Neuronal stem cell (in vitro differentiated cells): ENCODE results near the gene EMID1.
"Not testable (repeated sequence)": the region's sequence is repeated elsewhere in the genome, so short reads cannot be mapped to it uniquely, and the experiment has no call there.

ENCODE experiments used
- DNase-seq: peaks from one replicate; pipeline ENCODE4 v3.0.0-alpha.2; 2013; ENCODE audit warnings: low spot score
- H2AFZ ChIP-seq: one replicate; pipeline ENCODE4 v1.6.1; 2013; ENCODE audit warnings: mild to moderate bottlenecking, low read length, inconsistent platforms
- H2AK5ac ChIP-seq: 2 replicates; pipeline ENCODE4 v1.6.1; 2013; ENCODE audit warnings: low read depth, mild to moderate bottlenecking, inconsistent platforms, low read length, moderate library complexity, mixed read lengths
- H2BK120ac ChIP-seq: 2 replicates; pipeline ENCODE4 v1.6.1; 2013; ENCODE audit warnings: low read depth, mild to moderate bottlenecking, inconsistent platforms, low read length, moderate library complexity, mixed read lengths
- H2BK12ac ChIP-seq: one replicate; pipeline ENCODE4 v1.6.1; 2013; ENCODE audit warnings: low read length, inconsistent platforms
- H2BK15ac ChIP-seq: 2 replicates; pipeline ENCODE4 v1.6.1; 2013; ENCODE audit warnings: mild to moderate bottlenecking, low read length, inconsistent platforms, mixed read lengths
- H2BK5ac ChIP-seq: one replicate; pipeline ENCODE4 v1.6.1; 2013; ENCODE audit warnings: inconsistent platforms, mild to moderate bottlenecking, low read length, moderate library complexity
- H3K14ac ChIP-seq: one replicate; pipeline ENCODE4 v1.6.1; 2013; ENCODE audit warnings: low read length, inconsistent platforms
- H3K18ac ChIP-seq: 2 replicates; pipeline ENCODE4 v1.6.1; 2013; ENCODE audit warnings: low read length, inconsistent platforms
- H3K23ac ChIP-seq: 2 replicates; pipeline ENCODE4 v1.6.1; 2013; ENCODE audit warnings: low read depth, mild to moderate bottlenecking, mixed read lengths, low read length, inconsistent platforms; ENCODE audit not compliant: poor library complexity
- H3K27ac ChIP-seq: replicated peaks from 3 replicates; pipeline ENCODE4 v1.5.1; 2013; ENCODE audit warnings: low read length, inconsistent platforms
- H3K27me3 ChIP-seq, 3 experiments: 2 replicates each; pipeline ENCODE4 v1.6.1; 2013; ENCODE audit warnings: low read length in 3 of 3, mild to moderate bottlenecking in 2 of 3, inconsistent platforms in 1 of 3, low read depth in 1 of 3, mixed read lengths in 1 of 3, moderate library complexity in 1 of 3; ENCODE audit not compliant: control insufficient read depth in 3 of 3, insufficient read depth in 3 of 3
- H3K36me3 ChIP-seq, 2 donors: replicated peaks in 1 of 2; 2 replicates each; pipeline ENCODE4 v1.6.1; 2013; ENCODE audit warnings: low read length in 2 of 2; ENCODE audit not compliant: control insufficient read depth in 2 of 2, insufficient read depth in 2 of 2
- H3K4ac ChIP-seq: 2 replicates; pipeline ENCODE4 v1.6.1; 2013; ENCODE audit warnings: inconsistent platforms, mild to moderate bottlenecking, low read length, moderate library complexity
- H3K4me1 ChIP-seq, 2 donors: 1 replicate in 1 of 2; 2 replicates in 1 of 2; pipeline ENCODE4 v1.6.1; 2013; ENCODE audit warnings: low read length in 2 of 2, low read depth in 1 of 2; ENCODE audit not compliant: control insufficient read depth in 2 of 2, insufficient read depth in 1 of 2
- H3K4me2 ChIP-seq: one replicate; pipeline ENCODE4 v1.6.1; 2013; ENCODE audit warnings: mild to moderate bottlenecking, low read length, inconsistent platforms; ENCODE audit not compliant: insufficient read depth, poor library complexity, severe bottlenecking
- H3K4me3 ChIP-seq, 2 donors: 2 replicates each; pipeline ENCODE4 v1.5.1; 2013; ENCODE audit warnings: low read length in 2 of 2, mild to moderate bottlenecking in 2 of 2, inconsistent platforms in 1 of 2, moderate library complexity in 1 of 2
- H3K79me1 ChIP-seq: one replicate; pipeline ENCODE4 v1.6.1; 2013; ENCODE audit warnings: low read depth, mild to moderate bottlenecking, inconsistent platforms, low read length, moderate library complexity
- H3K9ac ChIP-seq: one replicate; pipeline ENCODE4 v1.6.1; 2013; ENCODE audit warnings: mild to moderate bottlenecking, low read depth, low read length, inconsistent platforms; ENCODE audit not compliant: poor library complexity
- H3K9me3 ChIP-seq, 2 donors: replicated peaks in 1 of 2; 2 replicates each; pipeline versions ENCODE3 to v1.6.1; 2013; ENCODE audit warnings: low read length in 2 of 2, mild to moderate bottlenecking in 2 of 2, inconsistent platforms in 1 of 2, low read depth in 1 of 2, mixed read lengths in 1 of 2, moderate library complexity in 1 of 2; ENCODE audit not compliant: control insufficient read depth in 2 of 2, insufficient read depth in 1 of 2
- H4K8ac ChIP-seq: one replicate; pipeline ENCODE4 v1.6.1; 2013; ENCODE audit warnings: low read depth, mild to moderate bottlenecking, inconsistent platforms, low read length, moderate library complexity
- H4K91ac ChIP-seq: one replicate; pipeline ENCODE4 v1.6.1; 2013; ENCODE audit warnings: low read length, low read depth, mild to moderate bottlenecking, inconsistent platforms; ENCODE audit not compliant: poor library complexity
- WGBS, 2 donors: extraction: QIAGEN DNeasy Blood & Tissue Kit; methylation state at CpG; one replicate each; pipeline ENCODE4 v1.1.7; 2013; ENCODE audit warnings: missing lambda C conversion rate in 2 of 2, mixed read lengths in 1 of 2; ENCODE audit not compliant: insufficient read length in 2 of 2, insufficient replicate concordance in 1 of 2; ENCODE audit errors: extremely low coverage in 2 of 2; 5-methylcytosine and 5-hydroxymethylcytosine counted together

EMID1 gene

GRCh38 chr22:29244785-29245625 is 39.3 kb downstream of the EMID1 start:
- H3K23ac ChIP-seq: no peak overlapping the region
- no peak overlapping the region for H3K4me2 ChIP-seq
- DNase-seq: no peak
- peaks cover 3% of the 10 kb centered on the region for H3K79me1 ChIP-seq
- no peak overlapping the region for H2BK12ac ChIP-seq
- H3K9ac ChIP-seq: no peak overlapping the region
- peaks cover 2 to 57% of the 10 kb centered on the region in 2 donors for H3K36me3 ChIP-seq
- no peak overlapping the region for H3K4ac ChIP-seq
- H3K4me1 ChIP-seq: peaks cover 0 to 3% of the 10 kb centered on the region in 2 donors
- WGBS, 2 donors: no CpG with 5 or more reads among the region's 7 CpGs
- H4K8ac ChIP-seq: no peak overlapping the region
- peak overlapping the region; percentile 58 for H2AK5ac ChIP-seq
- H2BK120ac ChIP-seq: no peak overlapping the region
- H3K27ac ChIP-seq: no peak overlapping the region
- H4K91ac ChIP-seq: no peak overlapping the region
- H3K4me3 ChIP-seq: no peak overlapping the region
- H3K27me3 ChIP-seq: no peaks in the 10 kb centered on the region
- H3K18ac ChIP-seq: peak overlapping the region; percentile 50
- H2BK15ac ChIP-seq: no peak overlapping the region
- H2BK5ac ChIP-seq: peak overlapping the region; percentile 16
- H2AFZ ChIP-seq: no peak overlapping the region
- H3K14ac ChIP-seq: no peak overlapping the region
- peaks cover 13 to 38% of the 10 kb centered on the region in 2 donors for H3K9me3 ChIP-seq

- H3K18ac ChIP-seq: no peak overlapping the region
These were observed 40.1 kb downstream of the EMID1 start for GRCh38 chr22:29245626-29246385.

GRCh38 chr22:29247891-29248290 is 42.2 kb downstream of the EMID1 start:
- H3K4ac ChIP-seq, H3K14ac ChIP-seq, DNase-seq, H4K8ac ChIP-seq, H2AFZ ChIP-seq, H2BK5ac ChIP-seq, H3K27me3 ChIP-seq, H3K4me1 ChIP-seq, H2BK15ac ChIP-seq, H3K4me2 ChIP-seq, H2BK120ac ChIP-seq, H2AK5ac ChIP-seq, H3K23ac ChIP-seq, H3K4me3 ChIP-seq, H2BK12ac ChIP-seq, H3K27ac ChIP-seq, H4K91ac ChIP-seq, H3K79me1 ChIP-seq, H3K18ac ChIP-seq, H3K9ac ChIP-seq: not testable (repeated sequence)
- no CpG with 5 or more reads among the region's 10 CpGs for WGBS, 2 donors
- Histone ChIP-seq H3K9me3 (peaks cover 4 to 11% of the 10 kb centered on the region in 2 donors), H3K36me3 (peaks cover 0 to 37% of the 10 kb centered on the region in 2 donors)

More at GRCh38 chr22:29245626-29246385, 40.1 kb downstream of the EMID1 start:
- Histone ChIP-seq H2BK15ac (no peak overlapping the region), H3K4me1 (peaks cover 0 to 3% of the 10 kb centered on the region in 2 donors), H3K9ac (no peak overlapping the region), H2BK12ac (no peak overlapping the region), H3K36me3 (peaks cover under 1 to 54% of the 10 kb centered on the region in 2 donors), H3K23ac (no peak overlapping the region), H2BK120ac (no peak overlapping the region), H3K14ac (no peak overlapping the region), H3K27me3 (no peaks in the 10 kb centered on the region), H2AK5ac (no peak overlapping the region), H2AFZ (no peak overlapping the region), H3K4ac (no peak overlapping the region), H2BK5ac (peak overlapping the region; percentile 19), H3K27ac (no peak overlapping the region), H3K4me3 (no peak overlapping the region), H4K91ac (no peak overlapping the region), H4K8ac (no peak overlapping the region), H3K79me1 (peaks cover 3% of the 10 kb centered on the region), H3K9me3 (peaks cover 11 to 31% of the 10 kb centered on the region in 2 donors), H3K4me2 (no peak overlapping the region)
- DNase-seq: peak; percentile 60
- no CpG with 5 or more reads among the region's 11 CpGs for WGBS, 2 donors

- Histone ChIP-seq H3K18ac (no peak overlapping the region), H3K4me2 (no peak overlapping the region)
- no CpG with 5 or more reads among the region's 5 CpGs for WGBS, 2 donors
These were observed 45.6 kb downstream of the EMID1 start for GRCh38 chr22:29251265-29251664.

More at GRCh38 chr22:29251265-29251664, 45.6 kb downstream of the EMID1 start:
- Histone ChIP-seq H4K8ac (no peak overlapping the region), H3K14ac (no peak overlapping the region), H3K9me3 (no peaks in the 10 kb centered on the region), H3K9ac (no peak overlapping the region), H4K91ac (no peak overlapping the region), H2BK120ac (no peak overlapping the region), H3K4me3 (no peak overlapping the region), H2AK5ac (no peak overlapping the region), H3K36me3 (peaks cover 0 to 20% of the 10 kb centered on the region in 2 donors), H3K4ac (no peak overlapping the region), H3K27me3 (no peaks in the 10 kb centered on the region), H3K27ac (no peak overlapping the region), H3K4me1 (no peaks in the 10 kb centered on the region), H2BK5ac (no peak overlapping the region), H2BK15ac (no peak overlapping the region), H2AFZ (no peak overlapping the region), H3K23ac (no peak overlapping the region), H3K79me1 (peaks cover 3% of the 10 kb centered on the region), H2BK12ac (no peak overlapping the region)
- DNase-seq: no peak
